GM19452 (cell line): ENCODE results near the gene NLGN1.

Experiments
- ATAC-seq: cut with Tn5 transposase; IDR thresholded peaks from one replicate; pipeline ENCODE4 v1.9.1; 2021; ENCODE audit not compliant: unreplicated experiment

The NLGN1 gene

GRCh38 chr3:173750591-173750990 is 353.0 kb downstream of the NLGN1 start:
- ATAC-seq, result no peak

- no peak for ATAC-seq
Measured at GRCh38 chr3:173753593-173753992, 356.0 kb downstream of the NLGN1 start.

- no peak for ATAC-seq
Measured at GRCh38 chr3:173755161-173755560, 357.6 kb downstream of the NLGN1 start.

- no peak for ATAC-seq
Measured at GRCh38 chr3:173761161-173761560, 363.6 kb downstream of the NLGN1 start.

GRCh38 chr3:173762501-173762900 is 365.0 kb downstream of the NLGN1 start:
- ATAC-seq, result no peak

- no peak for ATAC-seq
Measured at GRCh38 chr3:173770011-173770410, 372.5 kb downstream of the NLGN1 start.

GRCh38 chr3:173770796-173771573 is 373.4 kb downstream of the NLGN1 start:
- no peak for ATAC-seq

GRCh38 chr3:173773800-173774199 is 376.3 kb downstream of the NLGN1 start:
- no peak for ATAC-seq

- ATAC-seq, result no peak
Measured at GRCh38 chr3:173774294-173774693, 376.8 kb downstream of the NLGN1 start.

- no peak for ATAC-seq
Measured at GRCh38 chr3:173778251-173778650, 380.7 kb downstream of the NLGN1 start.

- no peak for ATAC-seq
Measured at GRCh38 chr3:173780067-173780466, 382.5 kb downstream of the NLGN1 start.

GRCh38 chr3:173785004-173785403 is 387.5 kb downstream of the NLGN1 start:
- no peak for ATAC-seq

GRCh38 chr3:173789530-173790162 is 392.1 kb downstream of the NLGN1 start:
- no peak for ATAC-seq

- no peak for ATAC-seq
Measured at GRCh38 chr3:173793963-173794362, 396.4 kb downstream of the NLGN1 start.

- ATAC-seq, result no peak
Measured at GRCh38 chr3:173796405-173796804, 398.9 kb downstream of the NLGN1 start.

GRCh38 chr3:173796890-173797289 is 399.3 kb downstream of the NLGN1 start:
- ATAC-seq, result no peak

- ATAC-seq, result no peak
Measured at GRCh38 chr3:173799060-173799816, 401.7 kb downstream of the NLGN1 start.

GRCh38 chr3:173800154-173800553 is 402.6 kb downstream of the NLGN1 start:
- ATAC-seq, result no peak

- ATAC-seq, result no peak
Measured at GRCh38 chr3:173814809-173815208, 417.3 kb downstream of the NLGN1 start.

- ATAC-seq, result no peak
Measured at GRCh38 chr3:173819368-173819767, 421.8 kb downstream of the NLGN1 start.

GRCh38 chr3:173823911-173824460 is 426.4 kb downstream of the NLGN1 start:
- no peak for ATAC-seq

- no peak for ATAC-seq
Measured at GRCh38 chr3:173825730-173826129, 428.2 kb downstream of the NLGN1 start.
